Measurements from ENCODE around the gene ORC6. TPM values are rescaled to one million over a fixed set of nuclear protein-coding genes. Genes with fewer than 3 reads are reported as not detected.

Gene ORC6
- total and polyA plus RNA-seq, 4 donors = 1.4 to 5.6 (median 3.8) TPM

- H3K9me3 ChIP-seq (ENCODE audit: control insufficient read depth in 4 of 4, insufficient read depth in 3 of 4, low read length in 3 of 4) = no peaks in the 10 kb centered on the region
- no peak overlapping the region for H3K4me3 ChIP-seq
- H3K4me1 ChIP-seq (ENCODE audit: control insufficient read depth in 5 of 5, insufficient read depth in 5 of 5, low read length in 5 of 5) = no peaks in the 10 kb centered on the region
- peaks cover 0 to 9% (median 0%) of the 10 kb centered on the region in 4 donors for H3K36me3 ChIP-seq (ENCODE audit: control insufficient read depth in 4 of 4, insufficient read depth in 4 of 4, low read length in 4 of 4)
- 89 to 91% methylated on average over 2 of the region's 2 CpGs for WGBS, 2 donors
- TF ChIP-seq CTCF (IDR thresholded peaks at IDR 0.05; ENCODE audit: control extremely low read depth, extremely low read depth) = no peak
- ATAC-seq (ENCODE audit: insufficient read depth, low FRiP score) = no peak
- no peak for DNase-seq
- H3K9ac ChIP-seq (ENCODE audit: insufficient read depth in 1 of 2, low read length in 2 of 2) = no peak overlapping the region
- H3K27me3 ChIP-seq (ENCODE audit: control insufficient read depth in 3 of 3, insufficient read depth in 3 of 3, low read length in 2 of 3) = no peaks in the 10 kb centered on the region
- no peak overlapping the region for H3K27ac ChIP-seq (ENCODE audit: low read depth in 1 of 2, low read length in 1 of 2)
These were observed 12.6 kb downstream of the ORC6 start for GRCh38 chr16:46702030-46702429.

GRCh38 chr16:46706642-46707041 lies 17.2 kb downstream of the ORC6 start:
- peaks cover 0 to 5% (median 0%) of the 10 kb centered on the region in 5 donors for H3K4me1 ChIP-seq (ENCODE audit: control insufficient read depth in 5 of 5, insufficient read depth in 5 of 5, low read length in 5 of 5)
- no peak for ATAC-seq (ENCODE audit: insufficient read depth, low FRiP score)
- no peak for DNase-seq
- WGBS, 2 donors = 0% methylated on average over 1 of the region's 1 CpG
- H3K4me3 ChIP-seq = no peak overlapping the region
- no peaks in the 10 kb centered on the region for H3K27me3 ChIP-seq (ENCODE audit: control insufficient read depth in 3 of 3, insufficient read depth in 3 of 3, low read length in 2 of 3)
- TF ChIP-seq CTCF (IDR thresholded peaks at IDR 0.05; ENCODE audit: control extremely low read depth, extremely low read depth) = no peak
- H3K9me3 ChIP-seq (ENCODE audit: control insufficient read depth in 4 of 4, insufficient read depth in 3 of 4, low read length in 3 of 4) = no peaks in the 10 kb centered on the region
- H3K36me3 ChIP-seq (ENCODE audit: control insufficient read depth in 4 of 4, insufficient read depth in 4 of 4, low read length in 4 of 4) = peaks cover 0 to 21% (median 0%) of the 10 kb centered on the region in 4 donors
- H3K27ac ChIP-seq (ENCODE audit: low read depth in 1 of 2, low read length in 1 of 2) = no peak overlapping the region
- no peak overlapping the region for H3K9ac ChIP-seq (ENCODE audit: insufficient read depth in 1 of 2, low read length in 2 of 2)

- H3K9me3 ChIP-seq (ENCODE audit: control insufficient read depth in 4 of 4, insufficient read depth in 3 of 4, low read length in 3 of 4) = no peaks in the 10 kb centered on the region
- TF ChIP-seq CTCF (IDR thresholded peaks at IDR 0.05; ENCODE audit: control extremely low read depth, extremely low read depth) = no peak
- no peak for DNase-seq
- no peak overlapping the region for H3K9ac ChIP-seq (ENCODE audit: insufficient read depth in 1 of 2, low read length in 2 of 2)
- peaks cover 0 to 5% (median 0%) of the 10 kb centered on the region in 5 donors for H3K4me1 ChIP-seq (ENCODE audit: control insufficient read depth in 5 of 5, insufficient read depth in 5 of 5, low read length in 5 of 5)
- peaks cover 0 to 19% (median 0%) of the 10 kb centered on the region in 4 donors for H3K36me3 ChIP-seq (ENCODE audit: control insufficient read depth in 4 of 4, insufficient read depth in 4 of 4, low read length in 4 of 4)
- peak overlapping the region in 1 of 2 donors; percentile 45 for H3K27ac ChIP-seq (ENCODE audit: low read depth in 1 of 2, low read length in 1 of 2)
- no peaks in the 10 kb centered on the region for H3K27me3 ChIP-seq (ENCODE audit: control insufficient read depth in 3 of 3, insufficient read depth in 3 of 3, low read length in 2 of 3)
- H3K4me3 ChIP-seq = no peak overlapping the region
- WGBS, 2 donors = 41 to 52% methylated on average over 3 of the region's 3 CpGs
- ATAC-seq (ENCODE audit: insufficient read depth, low FRiP score) = no peak
These were observed 20.1 kb downstream of the ORC6 start for GRCh38 chr16:46709469-46710005.

Data from lung (tissue), 12 donors.